ENCODE results near the gene MGRN1.
"Not testable (repeated sequence)": the region's sequence is repeated elsewhere in the genome, so short reads cannot be mapped to it uniquely, and the experiment has no call there.

MGRN1 gene

GRCh38 chr16:4650443-4651074 lies 25.9 kb downstream of the MGRN1 start:
- H2BK5ac ChIP-seq (ENCODE audit: low read depth, low read length, poor library complexity, severe bottlenecking); H3K23ac ChIP-seq (ENCODE audit: low read length in 2 of 2); H3K9ac ChIP-seq (ENCODE audit: low read length); H3K18ac ChIP-seq (ENCODE audit: low read depth in 1 of 2, low read length in 2 of 2); H2BK15ac ChIP-seq (ENCODE audit: low read depth, poor library complexity, severe bottlenecking); H2BK12ac ChIP-seq (ENCODE audit: low read length in 2 of 2); H3K4me3 ChIP-seq (ENCODE audit: insufficient read depth in 1 of 2, low read depth in 1 of 2, low read length in 2 of 2); H2AK5ac ChIP-seq (ENCODE audit: low read length, severe bottlenecking); H3K4me2 ChIP-seq (ENCODE audit: low read length, poor library complexity, severe bottlenecking); H4K8ac ChIP-seq (ENCODE audit: low read length); H3K27me3 ChIP-seq (ENCODE audit: control insufficient read depth in 1 of 2, insufficient read depth in 1 of 2, low read length in 2 of 2); H3K9me3 ChIP-seq (ENCODE audit: control insufficient read depth, low read length); H4K91ac ChIP-seq (ENCODE audit: low read length); H2AFZ ChIP-seq (ENCODE audit: low read depth, low read length); H3K4ac ChIP-seq (ENCODE audit: low read depth in 1 of 2, low read length in 2 of 2); H3K27ac ChIP-seq (ENCODE audit: low read length, poor library complexity, severe bottlenecking); H3K14ac ChIP-seq (ENCODE audit: low read length in 2 of 2); H2BK120ac ChIP-seq (ENCODE audit: low read depth, low read length): not testable (repeated sequence)
- H3K4me1 ChIP-seq (ENCODE audit: control insufficient read depth, insufficient read depth, low read depth, low read length): peaks cover 38% of the 10 kb centered on the region
- peaks cover 63 to 76% of the 10 kb centered on the region in 2 experiments for H3K36me3 ChIP-seq (ENCODE audit: control insufficient read depth in 1 of 2, insufficient read depth in 2 of 2, low read depth in 1 of 2, low read length in 2 of 2)
- peaks cover 59% of the 10 kb centered on the region for H3K79me1 ChIP-seq (replicated peaks; ENCODE audit: low read length, poor library complexity, severe bottlenecking)
- peak; percentile 57 for DNase-seq
- 91% methylated on average over 14 of the region's 15 CpGs for WGBS

DNA sequence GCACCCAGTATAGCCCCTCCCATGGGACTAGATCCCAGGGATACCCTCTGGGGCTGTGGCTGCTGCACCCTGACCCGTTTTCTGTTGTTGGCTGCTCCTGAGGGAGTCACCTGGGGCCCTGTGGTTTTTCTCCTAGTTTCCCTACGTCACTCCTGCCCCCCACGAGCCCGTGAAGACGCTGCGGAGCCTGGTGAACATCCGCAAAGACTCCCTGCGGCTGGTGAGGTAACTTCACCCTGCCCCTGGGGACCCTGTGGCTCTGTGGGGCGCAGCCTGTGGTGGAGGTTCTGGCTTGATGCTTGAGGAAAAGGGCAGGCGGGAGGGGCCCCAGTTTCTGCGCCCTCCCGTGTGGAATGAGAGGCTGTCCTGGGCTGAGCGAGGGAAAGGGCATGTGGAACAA lies 27.2 kb downstream of the MGRN1 start:
- no peak overlapping the region for H2BK15ac ChIP-seq (ENCODE audit: low read depth, poor library complexity, severe bottlenecking)
- no peak overlapping the region for H2BK12ac ChIP-seq (ENCODE audit: low read length in 2 of 2)
- no peak overlapping the region for H3K23ac ChIP-seq (ENCODE audit: low read length in 2 of 2)
- no peak overlapping the region for H2AFZ ChIP-seq (ENCODE audit: low read depth, low read length)
- no peak overlapping the region for H4K91ac ChIP-seq (ENCODE audit: low read length)
- H3K9me3 ChIP-seq (ENCODE audit: control insufficient read depth, low read length): no peaks in the 10 kb centered on the region
- no peak overlapping the region for H3K14ac ChIP-seq (ENCODE audit: low read length in 2 of 2)
- no peak overlapping the region for H3K4me3 ChIP-seq (ENCODE audit: insufficient read depth in 1 of 2, low read depth in 1 of 2, low read length in 2 of 2)
- H2BK5ac ChIP-seq (ENCODE audit: low read depth, low read length, poor library complexity, severe bottlenecking): no peak overlapping the region
- peaks cover 65% of the 10 kb centered on the region for H3K79me1 ChIP-seq (replicated peaks; ENCODE audit: low read length, poor library complexity, severe bottlenecking)
- H3K4me1 ChIP-seq (ENCODE audit: control insufficient read depth, insufficient read depth, low read depth, low read length): peaks cover 37% of the 10 kb centered on the region
- H3K9ac ChIP-seq (ENCODE audit: low read length): no peak overlapping the region
- no peak overlapping the region for H2BK120ac ChIP-seq (ENCODE audit: low read depth, low read length)
- H3K27ac ChIP-seq (ENCODE audit: low read length, poor library complexity, severe bottlenecking): no peak overlapping the region
- no peak overlapping the region for H3K4ac ChIP-seq (ENCODE audit: low read depth in 1 of 2, low read length in 2 of 2)
- H4K8ac ChIP-seq (ENCODE audit: low read length): no peak overlapping the region
- no peak overlapping the region for H2AK5ac ChIP-seq (ENCODE audit: low read length, severe bottlenecking)
- H3K4me2 ChIP-seq (ENCODE audit: low read length, poor library complexity, severe bottlenecking): no peak overlapping the region
- 95% methylated on average over 13 of the region's 13 CpGs for WGBS
- peaks cover 73 to 76% of the 10 kb centered on the region in 2 experiments for H3K36me3 ChIP-seq (ENCODE audit: control insufficient read depth in 1 of 2, insufficient read depth in 2 of 2, low read depth in 1 of 2, low read length in 2 of 2)
- no peak for DNase-seq
- no peak overlapping the region for H3K18ac ChIP-seq (ENCODE audit: low read depth in 1 of 2, low read length in 2 of 2)
- H3K27me3 ChIP-seq (ENCODE audit: control insufficient read depth in 1 of 2, insufficient read depth in 1 of 2, low read length in 2 of 2): no peaks in the 10 kb centered on the region

GRCh38 chr16:4652561-4652960 lies 27.9 kb downstream of the MGRN1 start:
- no peak overlapping the region for H2BK120ac ChIP-seq (ENCODE audit: low read depth, low read length)
- no peak overlapping the region for H3K4ac ChIP-seq (ENCODE audit: low read depth in 1 of 2, low read length in 2 of 2)
- peaks cover 73 to 78% of the 10 kb centered on the region in 2 experiments for H3K36me3 ChIP-seq (ENCODE audit: control insufficient read depth in 1 of 2, insufficient read depth in 2 of 2, low read depth in 1 of 2, low read length in 2 of 2)
- H3K27ac ChIP-seq (ENCODE audit: low read length, poor library complexity, severe bottlenecking): no peak overlapping the region
- H4K91ac ChIP-seq (ENCODE audit: low read length): no peak overlapping the region
- no peaks in the 10 kb centered on the region for H3K27me3 ChIP-seq (ENCODE audit: control insufficient read depth in 1 of 2, insufficient read depth in 1 of 2, low read length in 2 of 2)
- no peak overlapping the region for H3K23ac ChIP-seq (ENCODE audit: low read length in 2 of 2)
- H3K4me1 ChIP-seq (ENCODE audit: control insufficient read depth, insufficient read depth, low read depth, low read length): peaks cover 37% of the 10 kb centered on the region
- no peak overlapping the region for H2BK12ac ChIP-seq (ENCODE audit: low read length in 2 of 2)
- H3K14ac ChIP-seq (ENCODE audit: low read length in 2 of 2): no peak overlapping the region
- H2BK15ac ChIP-seq (ENCODE audit: low read depth, poor library complexity, severe bottlenecking): no peak overlapping the region
- no peaks in the 10 kb centered on the region for H3K9me3 ChIP-seq (ENCODE audit: control insufficient read depth, low read length)
- H3K79me1 ChIP-seq (replicated peaks; ENCODE audit: low read length, poor library complexity, severe bottlenecking): peaks cover 71% of the 10 kb centered on the region
- no peak overlapping the region for H3K4me2 ChIP-seq (ENCODE audit: low read length, poor library complexity, severe bottlenecking)
- WGBS: 96% methylated on average over 25 of the region's 25 CpGs
- H4K8ac ChIP-seq (ENCODE audit: low read length): no peak overlapping the region
- DNase-seq: no peak
- H2AK5ac ChIP-seq (ENCODE audit: low read length, severe bottlenecking): no peak overlapping the region
- H3K18ac ChIP-seq (ENCODE audit: low read depth in 1 of 2, low read length in 2 of 2): no peak overlapping the region
- H2BK5ac ChIP-seq (ENCODE audit: low read depth, low read length, poor library complexity, severe bottlenecking): no peak overlapping the region
- H3K9ac ChIP-seq (ENCODE audit: low read length): no peak overlapping the region
- no peak overlapping the region for H3K4me3 ChIP-seq (ENCODE audit: insufficient read depth in 1 of 2, low read depth in 1 of 2, low read length in 2 of 2)
- no peak overlapping the region for H2AFZ ChIP-seq (ENCODE audit: low read depth, low read length)

- Histone ChIP-seq H3K79me1 (replicated peaks; ENCODE audit: low read length, poor library complexity, severe bottlenecking) (peaks cover 70% of the 10 kb centered on the region), H2AK5ac (ENCODE audit: low read length, severe bottlenecking) (no peak overlapping the region), H3K9ac (ENCODE audit: low read length) (no peak overlapping the region), H2BK15ac (ENCODE audit: low read depth, poor library complexity, severe bottlenecking) (no peak overlapping the region), H2BK5ac (ENCODE audit: low read depth, low read length, poor library complexity, severe bottlenecking) (no peak overlapping the region), H3K9me3 (ENCODE audit: control insufficient read depth, low read length) (no peaks in the 10 kb centered on the region), H3K27me3 (ENCODE audit: control insufficient read depth in 1 of 2, insufficient read depth in 1 of 2, low read length in 2 of 2) (no peaks in the 10 kb centered on the region), H3K4me3 (ENCODE audit: insufficient read depth in 1 of 2, low read depth in 1 of 2, low read length in 2 of 2) (peak overlapping the region in 1 of 2 experiments; percentile 14), H3K36me3 (ENCODE audit: control insufficient read depth in 1 of 2, insufficient read depth in 2 of 2, low read depth in 1 of 2, low read length in 2 of 2) (peaks cover 79 to 85% of the 10 kb centered on the region in 2 experiments), H4K91ac (ENCODE audit: low read length) (no peak overlapping the region), H3K23ac (ENCODE audit: low read length in 2 of 2) (no peak overlapping the region), H3K4ac (ENCODE audit: low read depth in 1 of 2, low read length in 2 of 2) (no peak overlapping the region), H3K4me1 (ENCODE audit: control insufficient read depth, insufficient read depth, low read depth, low read length) (peaks cover 33% of the 10 kb centered on the region), H4K8ac (ENCODE audit: low read length) (no peak overlapping the region), H2AFZ (ENCODE audit: low read depth, low read length) (no peak overlapping the region), H3K18ac (ENCODE audit: low read depth in 1 of 2, low read length in 2 of 2) (no peak overlapping the region), H2BK12ac (ENCODE audit: low read length in 2 of 2) (no peak overlapping the region), H3K4me2 (ENCODE audit: low read length, poor library complexity, severe bottlenecking) (no peak overlapping the region), H2BK120ac (ENCODE audit: low read depth, low read length) (no peak overlapping the region), H3K27ac (ENCODE audit: low read length, poor library complexity, severe bottlenecking) (no peak overlapping the region), H3K14ac (ENCODE audit: low read length in 2 of 2) (no peak overlapping the region)
- 97% methylated on average over 16 of the region's 16 CpGs for WGBS
- DNase-seq: no peak
These were observed 29.7 kb downstream of the MGRN1 start for GRCh38 chr16:4654011-4654963.

Measured in mesenchymal stem cell (in vitro differentiated cells and primary cell).